Left ventricle myocardium inferior (tissue), 1 donor: ENCODE measurements around the gene IDH3G. TPM values are rescaled to one million over a fixed set of nuclear protein-coding genes. Genes with fewer than 3 reads are reported as not detected.

Experiments used
- DNase-seq: peaks from one replicate; pipeline ENCODE4 v3.0.0-alpha.2; 2020
- H3K27ac ChIP-seq: fragments of 200-600 bp; replicated peaks from 2 replicates; pipeline ENCODE4 v1.8.0; 2021
- H3K27me3 ChIP-seq: fragments of 200-600 bp; 2 replicates; pipeline ENCODE4 v1.8.0; 2021; ENCODE audit warnings: low read depth
- H3K36me3 ChIP-seq: fragments of 200-600 bp; 2 replicates; pipeline ENCODE4 v1.8.0; 2021
- H3K4me1 ChIP-seq: fragments of 200-600 bp; 2 replicates; pipeline ENCODE4 v1.8.0; 2021
- H3K4me3 ChIP-seq: fragments of 200-600 bp; 2 replicates; pipeline ENCODE4 v1.8.0; 2021; ENCODE audit warnings: mild to moderate bottlenecking, moderate library complexity
- H3K9me3 ChIP-seq: fragments of 200-600 bp; replicated peaks from 2 replicates; pipeline ENCODE4 v1.8.0; 2021
- intact Hi-C: fragments of 100-400 bp; cut with micrococcal nuclease; formaldehyde crosslinking; loops from one replicate; pipeline ENCODE4 v1.11.0; 2022
- total RNA-seq: library from RNA; stranded (reverse); fragmentation: NEBNext Ultra II Directional; extraction: Animal tissue kit (Norgen Biotek cat#: 25700); gene quantifications from one replicate; pipeline ENCODE4 v1.2.1, GENCODE V29; 2021
- TF ChIP-seq, protein P1 (sequence below): fragments of 200-600 bp; IDR thresholded peaks from 2 replicates; pipeline ENCODE4 v1.8.0; 2021; ENCODE audit warnings: antibody characterized with exemption, mild to moderate bottlenecking, borderline replicate concordance
- donor health status: DM: no; HTN: yes; CAD: no; lungs with severe emphysema.

The IDH3G gene
- total RNA-seq, 1 donor from 2014 or later: 72.5 TPM

DNA sequence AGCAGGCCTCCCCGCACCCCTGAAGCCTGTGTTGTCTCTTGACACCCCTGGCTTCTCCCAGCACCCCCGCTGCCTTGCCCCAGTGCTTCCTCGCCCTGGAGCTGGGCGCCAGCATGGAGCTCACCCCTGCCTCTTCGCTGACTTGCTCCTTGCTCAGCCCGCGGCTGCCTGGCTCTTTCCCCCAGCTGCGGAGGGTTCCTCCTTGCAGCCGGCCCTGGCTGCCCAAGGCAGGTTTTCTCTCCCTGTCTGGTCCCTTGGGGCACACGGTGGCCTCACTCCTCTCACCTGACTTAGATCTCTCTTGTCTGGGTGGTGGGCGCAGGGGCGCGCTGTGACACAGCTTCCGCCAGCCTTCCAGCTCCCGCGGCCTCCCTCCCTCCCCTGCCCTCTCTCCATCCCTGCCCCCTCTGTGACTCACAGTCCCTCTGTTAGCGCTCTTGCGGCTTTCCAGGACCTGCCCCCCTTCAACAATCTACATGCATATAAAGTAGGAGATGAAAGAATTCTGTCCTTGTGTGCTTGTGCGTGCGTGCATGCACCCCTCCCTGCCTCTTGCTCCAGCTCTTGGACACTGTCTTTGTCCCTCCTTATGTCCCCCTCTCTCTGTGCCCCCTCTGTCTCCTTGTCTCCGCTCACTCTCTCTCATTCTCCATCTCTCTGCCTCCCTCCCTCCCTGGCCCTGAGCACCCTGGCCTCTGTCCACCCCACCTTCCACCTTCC is 27.9 kb downstream of the IDH3G start:
- Histone ChIP-seq H3K4me1 (peaks cover 22% of the 10 kb centered on the region), H3K9me3 (no peaks in the 10 kb centered on the region), H3K36me3 (no peaks in the 10 kb centered on the region), H3K27ac (peak overlapping the region; percentile 56), H3K27me3 (no peaks in the 10 kb centered on the region), H3K4me3 (peak overlapping the region; percentile 30)
- TF ChIP-seq, protein P1, sequence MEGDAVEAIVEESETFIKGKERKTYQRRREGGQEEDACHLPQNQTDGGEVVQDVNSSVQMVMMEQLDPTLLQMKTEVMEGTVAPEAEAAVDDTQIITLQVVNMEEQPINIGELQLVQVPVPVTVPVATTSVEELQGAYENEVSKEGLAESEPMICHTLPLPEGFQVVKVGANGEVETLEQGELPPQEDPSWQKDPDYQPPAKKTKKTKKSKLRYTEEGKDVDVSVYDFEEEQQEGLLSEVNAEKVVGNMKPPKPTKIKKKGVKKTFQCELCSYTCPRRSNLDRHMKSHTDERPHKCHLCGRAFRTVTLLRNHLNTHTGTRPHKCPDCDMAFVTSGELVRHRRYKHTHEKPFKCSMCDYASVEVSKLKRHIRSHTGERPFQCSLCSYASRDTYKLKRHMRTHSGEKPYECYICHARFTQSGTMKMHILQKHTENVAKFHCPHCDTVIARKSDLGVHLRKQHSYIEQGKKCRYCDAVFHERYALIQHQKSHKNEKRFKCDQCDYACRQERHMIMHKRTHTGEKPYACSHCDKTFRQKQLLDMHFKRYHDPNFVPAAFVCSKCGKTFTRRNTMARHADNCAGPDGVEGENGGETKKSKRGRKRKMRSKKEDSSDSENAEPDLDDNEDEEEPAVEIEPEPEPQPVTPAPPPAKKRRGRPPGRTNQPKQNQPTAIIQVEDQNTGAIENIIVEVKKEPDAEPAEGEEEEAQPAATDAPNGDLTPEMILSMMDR: no peak
- DNase-seq: no peak
- intact Hi-C loops: no loop called here

DNA sequence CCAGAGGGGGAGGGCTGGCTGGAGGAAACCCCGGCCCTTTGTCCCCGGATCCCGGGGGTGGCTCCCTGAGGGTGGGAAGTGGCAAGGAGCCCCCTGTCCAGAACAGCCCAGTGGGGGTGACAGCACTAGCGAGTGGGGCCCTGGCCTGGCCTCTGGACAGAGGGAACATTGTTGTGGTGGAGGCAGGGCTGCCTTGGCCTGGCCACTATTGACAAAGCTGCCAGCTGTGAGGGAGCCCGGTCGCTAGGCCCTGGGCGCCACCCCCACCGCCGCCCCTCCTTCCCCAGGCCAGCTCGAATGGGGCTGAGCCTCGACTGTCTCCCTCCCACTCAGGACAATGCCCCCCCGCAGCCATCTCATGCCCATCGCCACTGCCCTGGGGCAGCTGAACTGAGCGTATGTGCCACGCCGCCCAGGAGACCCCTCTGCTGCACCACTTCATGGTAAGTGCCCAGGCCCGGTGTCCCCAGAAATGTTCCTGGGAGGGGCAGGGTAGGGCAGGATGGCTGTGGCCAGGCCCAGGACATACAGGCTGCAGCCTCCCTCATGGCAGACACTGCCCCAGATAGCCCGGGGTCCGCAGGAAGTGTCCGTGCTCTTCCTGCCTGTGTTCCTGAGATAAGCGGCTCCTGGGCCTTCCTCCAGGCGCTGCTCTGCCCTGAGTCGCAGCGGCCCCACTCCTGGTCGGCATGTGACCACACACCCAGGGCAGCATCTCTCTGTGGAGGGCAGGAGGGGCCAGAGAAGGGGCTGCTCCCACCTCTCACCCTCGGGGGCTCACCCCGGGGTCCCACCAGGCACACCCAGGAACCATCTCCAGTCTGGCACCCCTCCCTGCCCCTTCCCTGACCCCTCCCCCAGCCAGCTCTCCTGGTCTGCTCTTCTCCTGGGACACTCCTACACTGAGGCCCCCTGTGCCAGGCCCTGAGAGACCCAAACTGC is 28.8 kb downstream of the IDH3G start:
- intact Hi-C loops: no loop called here
- DNase-seq: no peak

DNA sequence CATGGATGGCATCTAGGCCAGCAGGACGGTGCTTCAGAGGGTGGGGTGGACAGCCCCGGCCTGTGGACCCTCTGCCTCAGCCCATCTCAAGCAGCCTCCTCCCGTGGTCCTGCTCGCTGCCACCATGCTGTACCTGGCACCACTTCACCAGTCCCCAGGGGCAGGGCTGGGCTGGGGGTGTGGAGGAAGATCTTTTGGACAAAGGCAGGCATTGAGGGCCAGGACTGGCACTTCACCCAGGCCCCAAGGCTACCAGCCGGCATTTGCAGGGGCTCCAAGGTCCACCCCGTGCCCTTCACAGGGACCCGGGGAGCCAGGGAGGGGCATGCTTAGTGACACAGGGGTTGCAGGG is 29.4 kb downstream of the IDH3G start:
- intact Hi-C loops: loop anchor here (5.0 kb wide), 1 partner anchor 188 kb away; no protein-coding TSS in a partner anchor
- DNase-seq: no peak
- peak overlapping the region; percentile 56 for H3K27ac ChIP-seq

More for the DNA sequence above, 28.8 kb downstream of the IDH3G start:
- Histone ChIP-seq H3K36me3 (no peaks in the 10 kb centered on the region), H3K27ac (peak overlapping the region; percentile 56), H3K4me3 (peak overlapping the region; percentile 30), H3K4me1 (peaks cover 22% of the 10 kb centered on the region), H3K27me3 (no peaks in the 10 kb centered on the region), H3K9me3 (no peaks in the 10 kb centered on the region)
- TF ChIP-seq, protein P1: no peak

DNA sequence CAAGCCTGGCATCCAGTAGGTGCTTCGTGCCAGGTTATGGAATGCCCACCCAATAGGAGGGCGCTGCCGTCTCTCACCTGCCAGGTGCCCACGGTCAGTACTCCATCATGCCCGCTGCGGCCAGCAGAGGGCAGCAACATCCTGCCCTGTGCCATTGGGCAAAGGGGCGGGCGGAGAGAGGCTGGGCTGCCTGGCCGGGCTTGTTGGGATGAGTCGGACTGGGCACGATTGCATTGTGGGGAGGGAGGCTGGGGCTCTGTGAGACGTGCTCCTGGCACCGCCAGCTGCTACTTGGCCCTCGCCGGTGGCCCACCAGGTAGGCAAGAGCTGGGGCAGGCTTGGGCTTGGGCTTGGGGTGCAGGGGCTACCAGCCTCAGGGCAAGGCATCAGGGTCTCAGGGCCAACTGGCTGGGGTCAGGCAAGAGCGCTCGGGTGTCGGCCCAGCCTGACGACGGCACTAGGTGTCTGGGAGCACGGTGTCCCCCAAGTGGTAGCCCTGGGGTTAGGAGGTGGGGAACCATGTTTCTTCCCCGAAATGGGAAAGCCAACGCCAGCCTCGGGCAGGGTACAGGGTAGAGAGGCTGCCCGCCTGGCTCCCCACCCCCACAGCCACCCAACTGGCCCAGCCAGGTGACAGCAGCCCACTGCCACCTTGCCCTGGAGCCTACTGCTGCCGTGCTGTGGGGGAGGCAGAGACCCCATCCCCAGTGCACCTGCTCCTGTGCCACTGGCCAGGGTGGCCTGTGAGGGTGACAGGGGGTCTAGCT is 30.0 kb downstream of the IDH3G start, which contains the start of gene PLXNB3:
PLXNB3 (plus strand) TSS at position 261 of the 767 bp plus-strand sequence. CDS start 1,287 bp downstream, outside the sequence.
- H3K27me3 ChIP-seq: no peaks in the 10 kb centered on the region
- H3K4me1 ChIP-seq: peaks cover 22% of the 10 kb centered on the region
- peak within 1 kb of the TSS; percentile 41 for H3K4me3 ChIP-seq
- intact Hi-C loops: loop anchor here (5.0 kb wide), 1 partner anchor 188 kb away; no protein-coding TSS in a partner anchor
- DNase-seq: peak; percentile 71
- H3K9me3 ChIP-seq: no peaks in the 10 kb centered on the region
- H3K27ac ChIP-seq: peak within 1 kb of the TSS; percentile 56
- no peaks in the 10 kb centered on the region for H3K36me3 ChIP-seq
- TF ChIP-seq, protein P1: peak; percentile 83

More for the DNA sequence above, 29.4 kb downstream of the IDH3G start:
- Histone ChIP-seq H3K9me3 (no peaks in the 10 kb centered on the region), H3K27me3 (no peaks in the 10 kb centered on the region), H3K4me1 (peaks cover 22% of the 10 kb centered on the region), H3K36me3 (no peaks in the 10 kb centered on the region), H3K4me3 (peak overlapping the region; percentile 41)
- TF ChIP-seq, protein P1: no peak
